Large intestine (tissue), 3 donors: ENCODE measurements around the gene ARL5A. TPM values are rescaled to one million over a fixed set of nuclear protein-coding genes. Genes with fewer than 3 reads are reported as not detected.

Source experiments
- DNase-seq, 2 donors: peaks; one replicate each; pipeline versions ENCODE4 v3.0.0 to v3.0.0-alpha.2; 2013
- H3K27ac ChIP-seq: one replicate; pipeline ENCODE4 v1.5.1; 2013; ENCODE audit warnings: low read length
- H3K27me3 ChIP-seq: 2 replicates; pipeline ENCODE4 v1.6.1; 2013; ENCODE audit warnings: low read length; ENCODE audit not compliant: control insufficient read depth, insufficient read depth
- H3K36me3 ChIP-seq: 2 replicates; pipeline ENCODE4 v1.6.1; 2013; ENCODE audit warnings: low read length; ENCODE audit not compliant: control insufficient read depth, insufficient read depth
- H3K4me1 ChIP-seq: one replicate; pipeline ENCODE4 v1.6.1; 2013; ENCODE audit warnings: low read length; ENCODE audit not compliant: control insufficient read depth, insufficient read depth
- H3K4me3 ChIP-seq: one replicate; pipeline ENCODE4 v1.5.1; 2013; ENCODE audit warnings: low read length
- H3K9me3 ChIP-seq: one replicate; pipeline ENCODE4 v1.6.1; 2013; ENCODE audit warnings: mild to moderate bottlenecking, low read depth, low read length, moderate library complexity; ENCODE audit not compliant: control insufficient read depth
- WGBS: methylation state at CpG from one replicate; pipeline ENCODE4 v1.1.5; 2013; ENCODE audit warnings: low lambda C conversion rate; ENCODE audit not compliant: insufficient coverage; 5-methylcytosine and 5-hydroxymethylcytosine counted together
- polyA plus RNA-seq: library from polyadenylated mRNA; unstranded; fragments of 120-200 nt; gene quantifications from one replicate; pipeline ENCODE4 v1.2.1, GENCODE V29; 2013

Gene ARL5A
- polyA plus RNA-seq, 1 donor = 43.4 TPM

- H3K36me3 ChIP-seq = no peaks in the 10 kb centered on the region
- no peaks in the 10 kb centered on the region for H3K9me3 ChIP-seq
- no peaks in the 10 kb centered on the region for H3K27me3 ChIP-seq
- no peak overlapping the region for H3K4me3 ChIP-seq
- WGBS = no CpG with 5 or more reads among the region's 1 CpG
- H3K27ac ChIP-seq = no peak overlapping the region
- no peak for DNase-seq
- H3K4me1 ChIP-seq = no peaks in the 10 kb centered on the region
These were observed 70.4 kb downstream of the ARL5A start for GRCh38 chr2:151757861-151758260.

- no peak overlapping the region for H3K27ac ChIP-seq
- DNase-seq = no peak
- H3K36me3 ChIP-seq = no peaks in the 10 kb centered on the region
- WGBS = no CpG with 5 or more reads among the region's 2 CpGs
- no peaks in the 10 kb centered on the region for H3K27me3 ChIP-seq
- no peak overlapping the region for H3K4me3 ChIP-seq
- H3K4me1 ChIP-seq = no peaks in the 10 kb centered on the region
- H3K9me3 ChIP-seq = no peaks in the 10 kb centered on the region
These were observed 71.4 kb downstream of the ARL5A start for GRCh38 chr2:151756820-151757219.

- no peak for DNase-seq
These were observed 73.8 kb downstream of the ARL5A start for GRCh38 chr2:151754253-151754897.

GRCh38 chr2:151753540-151753939 is 74.7 kb downstream of the ARL5A start:
- Histone ChIP-seq H3K36me3 (no peaks in the 10 kb centered on the region), H3K27ac (no peak overlapping the region), H3K4me3 (no peak overlapping the region), H3K9me3 (no peaks in the 10 kb centered on the region), H3K4me1 (no peaks in the 10 kb centered on the region), H3K27me3 (no peaks in the 10 kb centered on the region)
- no peak for DNase-seq

More at GRCh38 chr2:151754253-151754897, 73.8 kb downstream of the ARL5A start:
- no peak overlapping the region for H3K4me3 ChIP-seq
- no peaks in the 10 kb centered on the region for H3K36me3 ChIP-seq
- H3K27me3 ChIP-seq = no peaks in the 10 kb centered on the region
- no peak overlapping the region for H3K27ac ChIP-seq
- WGBS = no CpG with 5 or more reads among the region's 1 CpG
- H3K9me3 ChIP-seq = no peaks in the 10 kb centered on the region
- no peaks in the 10 kb centered on the region for H3K4me1 ChIP-seq

Other genes with a start within 250 kb of the ARL5A start
- 18.5 TPM for gene NEB, start 93.9 kb downstream of the ARL5A start, polyA plus RNA-seq